Fibroblast of skin of right quadriceps (primary cell): ENCODE results near the gene EML4.
"Not testable (repeated sequence)": the region's sequence is repeated elsewhere in the genome, so short reads cannot be mapped to it uniquely, and the experiment has no call there.

Experiments
- DNase-seq: peaks from one replicate; pipeline ENCODE4 v3.0.0-alpha.2; 2013

EML4 gene

GRCh38 chr2:42361728-42362283 is 192.7 kb downstream of the EML4 start:
- no peak for DNase-seq

- DNase-seq: no peak
These were observed 194.3 kb downstream of the EML4 start for GRCh38 chr2:42363413-42363812.

DNA sequence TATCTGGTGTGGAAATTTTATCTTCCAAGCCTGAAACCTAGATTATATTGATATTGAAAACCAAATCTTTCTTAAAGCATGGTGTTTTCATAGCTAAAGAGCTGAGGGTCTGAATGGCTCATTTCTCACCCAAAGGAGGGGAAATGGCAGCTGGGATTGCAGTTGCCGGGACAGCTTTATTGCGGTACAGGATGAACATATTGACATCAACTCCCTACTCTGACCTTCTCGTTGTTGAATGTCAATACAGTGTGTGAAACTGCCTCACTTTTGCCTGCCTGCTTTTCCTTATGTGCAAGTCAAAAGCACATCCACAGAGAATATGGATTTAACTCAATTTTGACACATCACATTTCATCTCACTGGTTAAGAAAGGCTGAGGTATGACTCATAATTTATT is 195.5 kb downstream of the EML4 start:
- DNase-seq: no peak

DNA sequence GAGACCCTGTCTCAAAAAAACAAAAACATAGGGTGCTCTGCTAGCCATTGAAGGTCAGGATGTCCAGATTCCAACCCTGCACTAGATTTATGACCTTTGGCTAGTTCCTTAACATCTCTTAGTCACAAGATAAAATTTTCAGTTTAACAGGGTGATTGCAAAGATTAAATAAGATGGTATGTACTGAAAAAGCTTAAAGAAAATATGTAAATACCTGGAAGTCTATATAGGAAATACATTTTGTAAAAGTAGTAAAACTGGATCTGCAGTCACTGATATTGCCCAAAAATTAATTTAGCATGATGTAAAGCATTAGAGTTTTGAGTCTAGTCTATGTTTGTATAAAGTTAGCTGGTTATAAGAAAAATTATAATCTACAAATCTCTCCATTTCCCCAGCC is 197.3 kb downstream of the EML4 start:
- no peak for DNase-seq

GRCh38 chr2:42367835-42368234 is 198.7 kb downstream of the EML4 start:
- DNase-seq: no peak

- DNase-seq: no peak
These were observed 199.8 kb downstream of the EML4 start for GRCh38 chr2:42368817-42369531.

DNA sequence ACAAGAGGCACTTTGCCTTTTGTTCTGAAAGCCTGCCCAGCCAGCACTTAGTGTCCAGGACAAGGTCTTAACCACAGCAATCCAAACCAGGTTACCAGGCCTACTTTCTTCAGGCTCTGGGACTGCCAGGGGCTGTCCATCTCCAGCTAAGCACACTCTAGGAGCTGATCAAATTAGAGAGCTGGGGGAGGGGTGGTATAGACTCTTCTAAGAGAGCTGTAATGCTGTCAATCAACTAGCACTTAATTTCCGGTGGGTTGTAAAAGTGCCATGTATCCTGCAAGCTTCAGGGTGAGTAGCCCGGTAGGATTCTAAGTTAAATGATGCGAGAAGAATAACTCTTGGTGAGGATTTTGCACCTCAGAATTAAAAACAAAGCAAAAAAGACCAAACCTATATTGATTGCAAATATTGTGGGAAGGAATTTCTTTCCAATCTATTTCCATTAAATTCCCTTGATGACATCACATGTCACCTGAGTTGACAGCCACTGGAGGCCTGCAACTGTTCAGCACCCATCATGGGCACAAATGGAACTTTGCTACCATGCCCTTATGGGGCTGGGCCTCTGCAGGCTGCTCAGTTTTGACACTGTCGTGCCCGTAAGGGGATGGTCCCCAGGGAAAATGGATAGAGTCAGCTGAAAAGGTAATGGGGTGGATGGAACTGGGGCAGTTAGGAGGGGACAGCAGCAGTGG is 200.5 kb downstream of the EML4 start:
- DNase-seq: no peak

- DNase-seq: peak; percentile 37
These were observed 202.7 kb downstream of the EML4 start for GRCh38 chr2:42371611-42372473.

GRCh38 chr2:42372474-42373200 is 203.5 kb downstream of the EML4 start:
- no peak for DNase-seq

- no peak for DNase-seq
These were observed 207.6 kb downstream of the EML4 start for GRCh38 chr2:42376758-42377157.

DNA sequence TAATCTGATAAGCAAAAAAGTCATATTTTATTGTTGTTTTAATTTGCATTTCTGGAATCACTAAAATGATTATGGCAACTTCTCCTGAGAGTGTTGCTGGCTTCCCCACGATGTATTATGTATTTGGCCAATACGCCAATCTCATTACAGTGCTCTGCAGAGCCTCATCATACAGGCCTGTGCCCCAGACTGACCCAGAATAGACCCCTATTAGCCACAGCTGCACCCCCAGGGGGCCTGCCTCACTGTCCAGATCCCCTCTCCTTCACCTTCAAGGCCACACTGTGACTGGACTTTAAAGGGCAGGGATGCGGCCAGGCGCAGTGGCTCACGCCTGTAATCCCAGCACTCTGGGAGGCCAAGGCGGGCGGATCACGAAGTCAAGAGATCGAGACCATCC is 209.3 kb downstream of the EML4 start:
- no peak for DNase-seq

DNA sequence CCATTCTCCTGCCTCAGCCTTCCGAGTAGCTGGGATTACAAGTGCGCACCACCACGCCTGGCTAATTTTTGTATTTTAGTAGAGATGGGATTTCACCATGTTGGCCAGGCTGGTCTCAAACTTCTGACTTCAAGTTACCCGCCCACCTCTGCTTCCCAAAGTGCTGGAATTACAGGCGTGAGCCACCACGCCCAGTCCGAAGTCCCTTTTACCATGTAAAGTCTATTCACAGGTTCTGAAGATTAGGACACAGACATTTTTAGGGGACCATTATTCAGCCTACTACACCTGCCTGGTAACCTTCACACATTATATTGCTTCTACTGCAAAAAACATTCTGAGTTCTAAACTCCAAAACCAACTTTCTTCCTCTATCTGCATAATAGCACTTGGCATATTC is 210.9 kb downstream of the EML4 start:
- DNase-seq: not testable (repeated sequence)

DNA sequence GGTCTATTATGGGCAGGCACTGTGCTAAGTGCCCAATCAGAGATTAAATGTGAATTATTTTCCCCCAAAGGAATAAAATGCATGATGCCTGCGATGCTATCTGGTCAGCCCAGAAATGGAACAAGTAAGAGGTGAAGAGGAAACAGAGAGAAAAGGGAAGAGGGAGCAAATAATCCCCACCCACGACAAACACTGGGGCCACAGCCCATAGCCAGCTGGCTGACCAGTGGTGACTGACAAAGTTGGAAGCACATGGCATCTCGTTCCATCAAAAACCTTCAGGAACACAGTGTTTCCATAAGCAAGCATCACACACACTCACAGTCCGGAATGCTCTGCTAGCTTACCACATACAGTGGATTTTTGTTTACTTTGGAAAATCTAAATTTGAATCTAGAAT is 213.0 kb downstream of the EML4 start:
- DNase-seq: no peak
